HG03442 (cell line): Measurements from ENCODE around the gene CAB39.

ENCODE experiments used
- ATAC-seq: cut with Tn5 transposase; IDR thresholded peaks from one replicate; pipeline ENCODE4 v1.9.1; 2021; ENCODE audit warnings: mild to moderate bottlenecking, moderate library complexity; ENCODE audit not compliant: unreplicated experiment

The CAB39 gene

GRCh38 chr2:230811508-230811907 is 98.9 kb downstream of the CAB39 start:
- no peak for ATAC-seq

- ATAC-seq = no peak
Measured at GRCh38 chr2:230812033-230812432, 99.4 kb downstream of the CAB39 start.

- no peak for ATAC-seq
Measured at GRCh38 chr2:230814616-230815015, 102.0 kb downstream of the CAB39 start.

GRCh38 chr2:230815088-230815487 is 102.4 kb downstream of the CAB39 start:
- ATAC-seq = no peak

- no peak for ATAC-seq
Measured at GRCh38 chr2:230816735-230817134, 104.1 kb downstream of the CAB39 start.

- no peak for ATAC-seq
Measured at GRCh38 chr2:230819433-230819832, 106.8 kb downstream of the CAB39 start.

- ATAC-seq = no peak
Measured at GRCh38 chr2:230821261-230821990, 108.8 kb downstream of the CAB39 start.

- no peak for ATAC-seq
Measured at GRCh38 chr2:230821991-230822520, 109.4 kb downstream of the CAB39 start.

GRCh38 chr2:230823264-230823964 is 110.8 kb downstream of the CAB39 start:
- ATAC-seq = no peak

GRCh38 chr2:230824406-230824978 is 111.8 kb downstream of the CAB39 start:
- no peak for ATAC-seq

- ATAC-seq = no peak
Measured at GRCh38 chr2:230825354-230825753, 112.7 kb downstream of the CAB39 start.

- no peak for ATAC-seq
Measured at GRCh38 chr2:230827774-230828271, 115.2 kb downstream of the CAB39 start.

- no peak for ATAC-seq
Measured at GRCh38 chr2:230828272-230828961, 115.8 kb downstream of the CAB39 start.

- ATAC-seq = no peak
Measured at GRCh38 chr2:230829293-230829692, 116.7 kb downstream of the CAB39 start.

- ATAC-seq = no peak
Measured at GRCh38 chr2:230829959-230830358, 117.3 kb downstream of the CAB39 start.

- ATAC-seq = no peak
Measured at GRCh38 chr2:230830428-230830827, 117.8 kb downstream of the CAB39 start.

GRCh38 chr2:230840301-230840700 is 127.7 kb downstream of the CAB39 start:
- ATAC-seq = no peak

- no peak for ATAC-seq
Measured at GRCh38 chr2:230842473-230842872, 129.8 kb downstream of the CAB39 start.

GRCh38 chr2:230843132-230843531 is 130.5 kb downstream of the CAB39 start:
- ATAC-seq = no peak

GRCh38 chr2:230846360-230846759 is 133.7 kb downstream of the CAB39 start:
- ATAC-seq = no peak

GRCh38 chr2:230847883-230848388 is 135.3 kb downstream of the CAB39 start:
- ATAC-seq = no peak
